ENCODE data around the gene ZNF397.

DNA sequence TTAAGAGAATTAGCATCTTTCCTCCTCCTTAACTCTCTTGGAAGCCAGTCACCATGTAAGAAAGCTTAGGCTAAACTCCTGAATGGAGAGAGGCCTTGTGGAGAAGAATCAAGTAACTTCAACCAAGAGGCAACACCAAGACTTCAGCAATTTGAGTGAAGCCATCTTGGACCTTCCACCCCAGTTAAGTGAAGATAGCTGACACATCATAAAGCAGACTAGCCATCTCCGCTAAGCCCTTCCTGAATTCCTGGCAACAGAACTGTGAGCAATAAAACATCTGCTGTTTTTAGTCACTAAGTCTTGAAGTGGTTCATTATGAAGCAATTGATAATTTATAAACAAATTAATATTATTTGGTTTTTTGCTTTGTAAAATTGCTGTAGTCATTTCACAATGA, 1.5 kb upstream of the ZNF397 start:
- TF ChIP-seq, protein P1, sequence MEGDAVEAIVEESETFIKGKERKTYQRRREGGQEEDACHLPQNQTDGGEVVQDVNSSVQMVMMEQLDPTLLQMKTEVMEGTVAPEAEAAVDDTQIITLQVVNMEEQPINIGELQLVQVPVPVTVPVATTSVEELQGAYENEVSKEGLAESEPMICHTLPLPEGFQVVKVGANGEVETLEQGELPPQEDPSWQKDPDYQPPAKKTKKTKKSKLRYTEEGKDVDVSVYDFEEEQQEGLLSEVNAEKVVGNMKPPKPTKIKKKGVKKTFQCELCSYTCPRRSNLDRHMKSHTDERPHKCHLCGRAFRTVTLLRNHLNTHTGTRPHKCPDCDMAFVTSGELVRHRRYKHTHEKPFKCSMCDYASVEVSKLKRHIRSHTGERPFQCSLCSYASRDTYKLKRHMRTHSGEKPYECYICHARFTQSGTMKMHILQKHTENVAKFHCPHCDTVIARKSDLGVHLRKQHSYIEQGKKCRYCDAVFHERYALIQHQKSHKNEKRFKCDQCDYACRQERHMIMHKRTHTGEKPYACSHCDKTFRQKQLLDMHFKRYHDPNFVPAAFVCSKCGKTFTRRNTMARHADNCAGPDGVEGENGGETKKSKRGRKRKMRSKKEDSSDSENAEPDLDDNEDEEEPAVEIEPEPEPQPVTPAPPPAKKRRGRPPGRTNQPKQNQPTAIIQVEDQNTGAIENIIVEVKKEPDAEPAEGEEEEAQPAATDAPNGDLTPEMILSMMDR (IDR thresholded peaks at IDR 0.05) = no peak
- TF ChIP-seq ZFX (IDR thresholded peaks at IDR 0.05; ENCODE audit: borderline replicate concordance) = no peak
